Measurements from ENCODE around the gene PDE6G. TPM values are rescaled to one million over a fixed set of nuclear protein-coding genes. Genes with fewer than 3 reads are reported as not detected.

Gene PDE6G
- 1 to 10 TPM in 1 of 2 donors, under 1 TPM in 1; 0.89 to 1.6 TPM for total RNA-seq

DNA sequence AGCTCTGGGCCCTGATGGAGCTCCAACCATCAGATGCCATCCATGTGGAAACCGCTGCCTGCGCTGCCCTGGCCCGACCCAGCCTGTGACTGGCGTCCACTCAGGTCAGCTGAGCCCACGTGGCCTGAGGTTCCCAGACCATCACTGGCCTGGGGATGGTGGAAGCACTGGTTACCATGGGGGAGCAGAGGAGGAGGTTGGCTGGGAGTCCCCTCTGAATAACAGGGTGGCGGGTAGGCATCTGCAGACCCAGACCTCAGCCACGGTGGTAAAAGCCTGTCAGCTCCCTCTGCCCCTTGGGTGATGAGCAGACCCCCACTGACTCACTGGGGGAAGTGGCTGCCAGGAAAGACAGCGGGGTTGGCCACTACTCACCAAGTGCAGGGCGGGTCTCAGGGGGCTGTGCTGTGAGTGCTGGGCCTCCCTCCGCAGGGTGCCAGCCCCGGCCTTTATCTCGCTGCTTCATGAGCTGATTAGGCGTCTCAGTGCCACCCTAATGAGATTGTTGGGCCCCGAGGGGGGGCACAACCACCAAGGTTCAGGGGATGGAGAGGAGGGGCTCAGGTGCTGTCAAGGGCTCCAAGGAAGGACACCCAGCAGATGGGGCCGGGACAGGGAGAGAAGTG, at the start of gene PDE6G:
TSS of gene PDE6G (minus strand) at position 425 of the 626 bp plus-strand sequence. CDS start 3,237 bp downstream, outside the sequence.
- no peak within 1 kb of the TSS for H3K4me3 Mint-ChIP-seq
- ATAC-seq (replicated peaks) = no peak
- H3K27me3 Mint-ChIP-seq = peaks cover 4% of the 10 kb centered on the region
- peak within 1 kb of the TSS; percentile 17 for H3K27ac Mint-ChIP-seq
- peaks cover 5% of the 10 kb centered on the region for H3K4me1 Mint-ChIP-seq
- H3K9me3 Mint-ChIP-seq = no peaks in the 10 kb centered on the region
- H3K36me3 Mint-ChIP-seq (ENCODE audit: low read depth) = no peaks in the 10 kb centered on the region

DNA sequence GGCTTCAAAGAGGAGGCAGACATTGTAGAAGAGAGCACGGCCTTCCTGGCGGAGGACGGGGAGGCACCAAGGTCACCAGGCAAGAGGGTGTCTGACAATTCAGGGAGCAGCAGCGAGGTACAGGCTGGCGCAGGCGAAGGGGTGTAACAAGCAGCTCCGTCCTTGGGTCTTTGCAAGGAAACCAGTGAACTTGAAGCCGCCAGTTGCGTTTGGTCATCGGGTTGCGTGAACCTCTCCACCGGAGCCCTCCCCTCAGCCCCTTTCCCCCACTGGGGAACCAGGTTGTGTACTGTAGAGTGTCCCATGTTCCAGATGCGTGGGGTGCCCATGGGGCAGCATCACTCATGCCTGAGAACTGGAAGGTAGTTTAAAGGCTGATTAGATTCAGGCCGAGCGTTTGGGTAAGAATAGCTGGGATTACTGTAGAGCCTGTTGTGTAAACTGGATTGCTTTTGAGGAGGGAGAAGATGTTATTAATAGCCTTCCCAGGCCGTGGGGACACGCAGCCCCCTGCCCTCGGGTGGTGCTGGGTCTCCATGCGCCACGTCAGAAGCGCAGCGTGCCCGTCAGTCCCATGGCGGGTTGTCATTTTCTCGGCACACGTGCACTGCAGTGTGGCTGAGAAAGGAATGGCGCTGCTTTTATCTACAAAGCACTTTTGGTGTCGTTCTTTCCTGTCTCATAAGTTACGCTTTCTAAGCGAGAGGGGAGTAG, 49.3 kb upstream of the PDE6G start:
- Mint-ChIP-seq H3K4me3 (no peak overlapping the region), H3K36me3 (ENCODE audit: low read depth) (peaks cover 60% of the 10 kb centered on the region), H3K27ac (no peak overlapping the region), H3K27me3 (no peaks in the 10 kb centered on the region), H3K9me3 (no peaks in the 10 kb centered on the region), H3K4me1 (peaks cover 12% of the 10 kb centered on the region)
- ATAC-seq (replicated peaks) = no peak

DNA sequence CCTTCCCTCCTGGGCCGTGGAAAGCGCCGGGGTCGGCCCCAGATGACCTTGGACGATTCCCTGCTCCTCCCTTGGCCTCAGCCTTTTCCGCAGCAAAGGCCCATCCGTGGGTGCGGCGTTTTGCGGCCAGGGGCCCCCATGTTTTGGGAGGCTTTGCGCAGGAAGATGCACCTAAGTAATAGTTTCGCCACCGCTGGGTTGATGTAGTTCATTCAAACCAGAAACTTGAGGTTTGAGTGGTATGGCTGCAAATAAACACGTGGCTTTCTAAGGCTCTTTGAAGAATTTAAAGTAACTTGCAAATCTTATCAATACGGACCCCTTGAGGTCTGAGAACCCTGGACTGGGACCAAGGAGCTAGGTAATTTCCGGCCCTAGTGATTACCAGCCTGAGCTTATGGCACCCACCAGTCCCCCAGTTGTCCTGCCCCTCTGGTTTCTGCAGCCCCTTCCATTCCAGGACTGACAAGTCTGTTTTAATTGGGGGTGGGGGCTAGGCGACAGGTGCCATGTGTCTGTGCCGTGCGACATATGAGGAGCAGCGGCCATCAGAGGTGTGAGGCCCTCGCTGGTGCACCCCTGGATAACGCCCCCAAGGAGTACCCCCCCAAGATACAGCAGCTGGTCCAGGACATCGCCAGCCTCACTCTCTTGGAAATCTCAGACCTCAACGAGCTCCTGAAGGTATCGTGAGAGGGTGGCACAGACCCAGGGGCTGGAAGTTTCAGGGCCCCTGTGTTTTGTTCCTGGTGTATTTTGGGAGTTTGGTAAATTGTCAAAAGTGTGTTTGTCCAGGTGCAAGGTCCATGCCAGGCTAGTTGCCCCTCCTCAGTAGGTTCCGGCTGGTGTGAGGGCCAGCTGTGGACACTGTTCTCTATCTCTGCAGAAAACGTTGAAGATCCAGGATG, 47.7 kb upstream of the PDE6G start:
- peak; percentile 1 for ATAC-seq (replicated peaks)
- H3K27ac Mint-ChIP-seq = peak overlapping the region; percentile 43
- peaks cover 12% of the 10 kb centered on the region for H3K4me1 Mint-ChIP-seq
- no peaks in the 10 kb centered on the region for H3K9me3 Mint-ChIP-seq
- no peaks in the 10 kb centered on the region for H3K27me3 Mint-ChIP-seq
- peaks cover 77% of the 10 kb centered on the region for H3K36me3 Mint-ChIP-seq (ENCODE audit: low read depth)
- H3K4me3 Mint-ChIP-seq = peak overlapping the region; percentile 94

DNA sequence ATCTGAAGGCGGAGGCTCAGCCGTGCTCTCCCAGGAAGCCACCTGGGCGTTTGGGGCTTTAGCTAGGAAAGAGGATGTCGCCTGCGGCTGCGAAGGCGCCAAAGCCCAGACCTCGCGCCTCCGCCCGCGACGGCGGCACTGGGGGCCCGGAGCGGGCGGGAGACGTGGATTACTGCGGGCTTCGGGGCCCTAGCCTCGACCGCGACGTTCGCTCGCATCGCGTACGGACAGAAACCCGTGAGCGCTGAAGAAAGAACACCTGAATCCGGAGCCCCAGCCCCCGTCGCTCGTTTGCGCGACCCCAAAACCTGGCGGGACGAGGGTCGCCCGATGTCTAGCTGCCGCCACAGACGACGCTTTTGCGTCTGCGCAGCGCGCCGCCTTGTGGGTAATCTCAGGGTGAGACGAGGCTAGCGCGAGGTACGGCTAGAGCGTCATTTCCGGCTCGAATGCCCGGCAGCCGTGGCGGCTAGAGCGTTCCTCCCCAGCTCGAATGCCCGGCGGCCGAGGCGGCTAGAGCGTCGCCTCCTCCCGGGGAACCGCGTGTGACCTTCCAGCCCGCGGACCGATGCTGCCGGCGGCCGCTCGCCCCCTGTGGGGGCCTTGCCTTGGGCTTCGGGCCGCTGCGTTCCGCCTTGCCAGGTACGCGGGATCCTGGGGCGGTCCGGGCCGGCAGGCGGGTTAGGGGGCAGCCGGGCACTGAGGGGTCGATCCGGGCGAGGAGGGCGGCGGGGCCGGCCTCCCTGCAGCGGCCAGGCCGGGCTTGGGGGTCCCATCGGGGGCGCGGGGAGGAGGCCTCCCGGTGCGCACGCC, 46.8 kb upstream of the PDE6G start, which contains the start of gene MRPL12:
TSS of gene MRPL12 (plus strand) at position 434 of the 813 bp plus-strand sequence. CDS start at position 569, 135 bp downstream.
- Mint-ChIP-seq H3K9me3 (no peaks in the 10 kb centered on the region), H3K27ac (peak within 1 kb of the TSS; percentile 98), H3K4me3 (peak within 1 kb of the TSS; percentile 94), H3K36me3 (ENCODE audit: low read depth) (peaks cover 85% of the 10 kb centered on the region), H3K4me1 (peaks cover 12% of the 10 kb centered on the region), H3K27me3 (no peaks in the 10 kb centered on the region)
- peak; percentile 94 for ATAC-seq (replicated peaks)

DNA sequence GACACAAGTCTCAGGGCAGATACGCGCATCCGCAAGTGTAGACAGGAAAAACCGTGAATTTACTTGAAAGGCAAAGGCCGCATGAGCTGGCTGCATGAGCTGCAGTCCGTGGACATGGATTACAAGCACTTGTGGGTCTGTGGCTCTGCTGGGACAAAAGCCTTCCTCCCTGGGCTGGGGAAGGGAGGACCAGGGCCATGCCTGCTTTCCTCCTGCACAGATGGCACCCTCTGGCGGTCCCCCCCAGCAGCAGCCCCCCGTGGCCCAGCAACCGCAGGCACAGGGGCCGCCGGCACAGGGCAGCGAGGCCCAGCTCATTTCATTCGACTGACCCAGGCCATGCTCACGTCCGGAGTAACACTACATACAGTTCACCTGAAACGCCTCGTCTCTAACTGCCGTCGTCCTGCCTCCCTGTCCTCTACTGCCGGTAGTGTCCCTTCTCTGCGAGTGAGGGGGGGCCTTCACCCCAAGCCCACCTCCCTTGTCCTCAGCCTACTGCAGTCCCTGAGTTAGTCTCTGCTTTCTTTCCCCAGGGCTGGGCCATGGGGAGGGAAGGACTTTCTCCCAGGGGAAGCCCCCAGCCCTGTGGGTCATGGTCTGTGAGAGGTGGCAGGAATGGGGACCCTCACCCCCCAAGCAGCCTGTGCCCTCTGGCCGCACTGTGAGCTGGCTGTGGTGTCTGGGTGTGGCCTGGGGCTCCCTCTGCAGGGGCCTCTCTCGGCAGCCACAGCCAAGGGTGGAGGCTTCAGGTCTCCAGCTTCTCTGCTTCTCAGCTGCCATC, 45.1 kb upstream of the PDE6G start:
- Mint-ChIP-seq H3K27me3 (no peaks in the 10 kb centered on the region), H3K27ac (peak overlapping the region; percentile 25), H3K36me3 (ENCODE audit: low read depth) (peaks cover 95% of the 10 kb centered on the region), H3K4me3 (peak overlapping the region; percentile 94), H3K9me3 (no peaks in the 10 kb centered on the region), H3K4me1 (peaks cover 12% of the 10 kb centered on the region)
- ATAC-seq (replicated peaks) = peak; percentile 22

DNA sequence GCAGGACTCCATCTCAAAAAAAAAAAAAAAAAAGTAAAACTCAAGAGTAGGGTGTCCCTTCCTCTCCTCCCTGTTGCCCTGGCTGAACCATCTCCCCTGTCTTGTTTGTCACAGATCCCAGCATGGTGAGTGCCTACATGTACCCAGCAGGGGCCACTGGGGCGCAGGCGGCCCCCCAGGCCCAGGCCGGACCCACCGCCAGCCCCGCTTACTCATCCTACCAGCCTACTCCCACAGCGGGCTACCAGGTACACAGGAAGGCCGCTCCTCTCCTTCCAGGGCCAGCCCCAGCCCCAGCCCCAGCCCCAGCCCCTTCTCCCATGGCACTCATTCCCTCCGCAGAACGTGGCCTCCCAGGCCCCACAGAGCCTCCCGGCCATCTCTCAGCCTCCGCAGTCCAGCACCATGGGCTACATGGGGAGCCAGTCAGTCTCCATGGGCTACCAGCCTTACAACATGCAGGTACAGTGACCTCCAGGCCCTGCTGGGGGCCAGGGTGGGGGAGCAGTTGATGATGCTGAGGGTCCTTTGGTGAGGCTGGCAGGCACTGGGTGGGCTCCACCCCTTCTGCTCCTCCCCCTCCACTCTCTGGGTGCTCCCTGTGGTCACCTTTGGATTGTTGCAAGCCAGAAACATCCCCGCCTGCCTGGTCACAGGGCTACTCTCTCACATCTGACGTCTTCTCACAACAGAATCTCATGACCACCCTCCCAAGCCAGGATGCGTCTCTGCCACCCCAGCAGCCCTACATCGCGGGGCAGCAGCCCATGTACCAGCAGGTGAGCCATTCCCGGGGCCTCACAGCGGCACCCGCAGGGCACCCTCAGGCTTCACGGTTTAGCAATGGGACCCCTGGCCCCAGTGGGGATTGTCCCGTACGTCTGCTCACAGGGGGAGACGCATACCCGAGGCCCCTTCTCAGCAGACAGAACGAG, 44.3 kb upstream of the PDE6G start:
- peak overlapping the region; percentile 94 for H3K4me3 Mint-ChIP-seq
- no peaks in the 10 kb centered on the region for H3K9me3 Mint-ChIP-seq
- H3K27ac Mint-ChIP-seq = no peak overlapping the region
- no peaks in the 10 kb centered on the region for H3K27me3 Mint-ChIP-seq
- peaks cover 9% of the 10 kb centered on the region for H3K4me1 Mint-ChIP-seq
- ATAC-seq (replicated peaks) = no peak
- peaks cover 95% of the 10 kb centered on the region for H3K36me3 Mint-ChIP-seq (ENCODE audit: low read depth)

DNA sequence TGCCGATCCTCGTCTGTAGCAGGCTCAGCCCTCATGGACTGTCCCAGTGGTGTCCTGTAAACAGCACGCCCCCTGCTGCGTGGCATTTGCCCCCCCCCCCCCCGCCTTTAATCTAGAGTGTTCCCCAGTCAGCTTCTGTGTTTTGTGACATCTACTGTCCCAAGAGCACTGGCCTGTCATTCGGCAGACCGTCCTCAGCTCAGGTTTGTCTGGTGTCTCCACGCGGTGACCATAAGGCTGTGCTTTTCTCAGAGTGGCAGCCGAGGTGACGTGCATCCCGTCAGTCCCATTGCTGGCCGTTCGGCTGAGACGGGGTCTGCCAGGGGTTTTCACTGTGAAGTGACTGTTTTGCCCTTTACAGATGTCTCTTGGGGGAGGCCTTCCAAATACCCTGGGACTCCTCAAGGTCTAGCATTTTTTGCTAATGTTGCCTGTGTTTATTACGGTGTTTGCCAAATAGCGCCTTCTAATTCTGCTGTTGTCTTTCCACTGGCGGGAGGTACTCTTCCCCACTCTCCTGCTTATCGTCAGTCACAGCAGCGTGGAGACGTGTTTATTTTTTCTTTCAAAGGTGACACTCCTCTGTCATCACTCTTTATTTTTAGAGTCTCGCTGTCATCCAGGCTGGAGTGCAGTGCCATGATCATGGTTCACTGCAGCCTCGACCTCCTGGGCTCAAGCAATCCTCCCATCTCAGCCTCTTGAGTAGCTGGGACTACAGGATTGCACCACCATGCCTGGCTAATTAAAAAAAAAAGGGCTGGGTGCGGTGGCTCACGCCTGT, 41.1 kb upstream of the PDE6G start:
- no peak for ATAC-seq (replicated peaks)
- H3K27me3 Mint-ChIP-seq = no peaks in the 10 kb centered on the region
- H3K4me1 Mint-ChIP-seq = peaks cover 5% of the 10 kb centered on the region
- H3K36me3 Mint-ChIP-seq (ENCODE audit: low read depth) = peaks cover 72% of the 10 kb centered on the region
- H3K27ac Mint-ChIP-seq = no peak overlapping the region
- no peak overlapping the region for H3K4me3 Mint-ChIP-seq
- no peaks in the 10 kb centered on the region for H3K9me3 Mint-ChIP-seq

DNA sequence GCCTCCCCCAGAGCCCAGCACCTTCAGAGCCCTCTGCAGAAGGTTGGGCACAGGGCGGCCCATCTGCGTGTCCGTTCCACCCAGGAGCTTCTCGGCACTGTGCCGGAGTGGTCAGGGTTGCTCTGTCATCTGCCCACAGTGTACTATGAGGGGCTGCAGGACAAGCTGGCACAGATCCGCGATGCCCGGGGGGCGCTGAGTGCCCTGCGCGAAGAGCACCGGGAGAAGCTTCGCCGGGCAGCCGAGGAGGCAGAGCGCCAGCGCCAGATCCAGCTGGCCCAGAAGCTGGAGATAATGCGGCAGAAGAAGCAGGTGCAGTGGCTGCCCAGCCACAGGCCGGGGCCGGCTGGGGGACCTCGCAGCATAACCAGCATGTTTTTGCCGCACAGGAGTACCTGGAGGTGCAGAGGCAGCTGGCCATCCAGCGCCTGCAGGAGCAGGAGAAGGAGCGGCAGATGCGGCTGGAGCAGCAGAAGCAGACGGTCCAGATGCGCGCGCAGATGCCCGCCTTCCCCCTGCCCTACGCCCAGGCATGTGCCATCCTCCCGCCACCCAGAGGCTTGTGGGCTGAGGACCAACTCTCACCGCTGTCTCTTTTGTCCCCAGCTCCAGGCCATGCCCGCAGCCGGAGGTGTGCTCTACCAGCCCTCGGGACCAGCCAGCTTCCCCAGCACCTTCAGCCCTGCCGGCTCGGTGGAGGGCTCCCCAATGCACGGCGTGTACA, 40.0 kb upstream of the PDE6G start:
- Mint-ChIP-seq H3K4me1 (peaks cover 5% of the 10 kb centered on the region), H3K9me3 (no peaks in the 10 kb centered on the region), H3K27me3 (no peaks in the 10 kb centered on the region), H3K4me3 (no peak overlapping the region), H3K27ac (no peak overlapping the region), H3K36me3 (ENCODE audit: low read depth) (peaks cover 72% of the 10 kb centered on the region)
- ATAC-seq (replicated peaks) = no peak

DNA sequence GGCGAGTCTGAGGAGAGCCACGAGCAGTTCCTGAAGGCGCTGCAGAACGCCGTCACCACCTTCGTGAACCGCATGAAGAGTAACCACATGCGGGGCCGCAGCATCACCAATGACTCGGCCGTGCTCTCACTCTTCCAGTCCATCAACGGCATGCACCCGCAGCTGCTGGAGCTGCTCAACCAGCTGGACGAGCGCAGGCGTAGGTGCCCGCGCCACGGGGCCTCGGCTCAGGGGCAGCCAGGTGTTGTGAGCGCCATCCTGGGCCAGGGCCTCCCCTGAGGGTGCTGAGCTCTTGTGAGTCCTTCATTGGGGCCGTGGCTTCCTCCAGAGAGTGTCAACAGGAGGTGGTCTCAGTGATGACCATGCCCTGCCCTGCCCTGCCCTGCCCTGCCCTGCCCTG, 39.5 kb upstream of the PDE6G start:
- Mint-ChIP-seq H3K9me3 (no peaks in the 10 kb centered on the region), H3K36me3 (ENCODE audit: low read depth) (peaks cover 72% of the 10 kb centered on the region), H3K27ac (no peak overlapping the region), H3K27me3 (no peaks in the 10 kb centered on the region), H3K4me1 (peaks cover 1% of the 10 kb centered on the region), H3K4me3 (no peak overlapping the region)
- ATAC-seq (replicated peaks) = no peak

DNA sequence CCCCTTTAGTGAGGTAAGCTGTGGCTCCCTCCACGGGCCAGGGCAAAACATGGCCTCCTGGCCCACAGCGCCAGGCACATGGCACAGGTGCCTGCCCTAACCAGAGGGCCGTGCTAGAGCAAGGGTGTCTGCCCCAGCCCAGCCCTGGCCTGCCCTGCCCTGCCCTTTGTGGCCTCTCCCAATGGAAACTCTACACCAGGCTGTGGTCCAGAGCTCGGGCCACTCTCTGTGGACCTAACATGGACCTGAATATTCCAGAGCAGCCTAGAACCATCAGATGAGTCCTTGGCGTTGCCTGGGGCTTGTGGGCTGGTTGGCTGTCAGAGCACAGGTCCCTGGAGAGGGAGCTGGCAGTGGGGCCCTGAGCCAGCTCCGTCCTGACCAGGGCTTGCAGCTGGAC, 38.9 kb upstream of the PDE6G start:
- Mint-ChIP-seq H3K9me3 (no peaks in the 10 kb centered on the region), H3K27me3 (no peaks in the 10 kb centered on the region)
- no peak for ATAC-seq (replicated peaks)

DNA sequence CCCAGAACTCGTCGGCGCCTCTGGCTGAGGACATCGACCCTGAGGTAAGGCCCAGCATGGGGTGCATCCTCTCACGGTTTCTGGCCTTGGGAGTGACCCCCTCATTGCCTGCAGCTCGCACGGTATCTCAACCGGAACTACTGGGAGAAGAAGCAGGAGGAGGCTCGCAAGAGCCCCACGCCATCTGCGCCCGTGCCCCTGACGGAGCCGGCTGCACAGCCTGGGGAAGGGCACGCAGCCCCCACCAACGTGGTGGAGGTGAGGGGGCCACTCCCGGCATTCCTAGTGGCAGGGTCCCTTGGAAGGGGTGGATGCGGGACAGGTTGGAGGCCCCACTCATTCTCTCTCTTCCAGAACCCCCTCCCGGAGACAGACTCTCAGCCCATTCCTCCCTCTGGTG, 38.5 kb upstream of the PDE6G start:
- no peaks in the 10 kb centered on the region for H3K4me1 Mint-ChIP-seq
- ATAC-seq (replicated peaks) = no peak
- no peaks in the 10 kb centered on the region for H3K27me3 Mint-ChIP-seq
- H3K36me3 Mint-ChIP-seq (ENCODE audit: low read depth) = peaks cover 72% of the 10 kb centered on the region
- H3K27ac Mint-ChIP-seq = no peak overlapping the region
- H3K9me3 Mint-ChIP-seq = no peaks in the 10 kb centered on the region
- H3K4me3 Mint-ChIP-seq = no peak overlapping the region

More for the DNA sequence above, 38.9 kb upstream of the PDE6G start:
- H3K4me1 Mint-ChIP-seq = no peaks in the 10 kb centered on the region
- H3K36me3 Mint-ChIP-seq (ENCODE audit: low read depth) = peaks cover 72% of the 10 kb centered on the region
- no peak overlapping the region for H3K27ac Mint-ChIP-seq
- no peak overlapping the region for H3K4me3 Mint-ChIP-seq
